Sigmoid colon (tissue), 7 donors: ENCODE data around the gene AUTS2. TPM values are rescaled to one million over a fixed set of nuclear protein-coding genes. Genes with fewer than 3 reads are reported as not detected.

ENCODE experiments used
- DNase-seq: peaks from one replicate; pipeline ENCODE4 v3.0.0-alpha.2; 2019
- H3K27ac ChIP-seq, 4 donors: fragments of 200-600 bp; sonication (generic); one replicate each; pipeline ENCODE4 v1.5.1; 2016 to 2019; ENCODE audit warnings: mild to moderate bottlenecking in 1 of 4
- H3K27me3 ChIP-seq, 3 donors: fragments of 200-600 bp; sonication (generic); one replicate each; pipeline ENCODE4 v1.5.1; 2019; ENCODE audit warnings: mild to moderate bottlenecking in 1 of 3
- H3K36me3 ChIP-seq, 4 donors: fragments of 200-600 bp; sonication (generic); one replicate each; pipeline ENCODE4 v1.5.1; 2016 to 2019
- H3K4me1 ChIP-seq, 4 donors: fragments of 200-600 bp; sonication (generic); one replicate each; pipeline ENCODE4 v1.5.1; 2017 to 2019
- H3K4me3 ChIP-seq, 4 donors: fragments of 200-600 bp; sonication (generic); one replicate each; pipeline ENCODE4 v1.5.1; 2017 to 2019; ENCODE audit warnings: mild to moderate bottlenecking in 2 of 4, moderate library complexity in 1 of 4
- H3K9me3 ChIP-seq, 4 donors: fragments of 200-600 bp in 3 of 4; sonication (generic) in 3 of 4; one replicate each; pipeline versions ENCODE4 v1.5.1 to v1.6.1; 2013 to 2019
- CTCF ChIP-seq, 4 experiments: fragments of 450-650 bp in 3 of 4; fragments of 200-600 bp in 1 of 4; IDR thresholded peaks; one replicate each; pipeline ENCODE4 v1.5.1; 2016 to 2019; ENCODE audit warnings: antibody characterized with exemption in 4 of 4, mild to moderate bottlenecking in 3 of 4, moderate library complexity in 2 of 4
- EP300 ChIP-seq, 4 donors: sonication (generic); formaldehyde crosslinking; IDR thresholded peaks; one replicate each; pipeline ENCODE4 v1.6.1; 2017; ENCODE audit warnings: antibody characterized with exemption in 4 of 4
- POLR2A ChIP-seq, 2 donors: fragments of 450-650 bp; IDR thresholded peaks; one replicate each; pipeline ENCODE4 v1.6.1; 2016; ENCODE audit warnings: antibody characterized with exemption in 2 of 2, mild to moderate bottlenecking in 2 of 2, moderate library complexity in 2 of 2
- POLR2AphosphoS5 ChIP-seq, 4 donors: sonication (generic); formaldehyde crosslinking; IDR thresholded peaks; one replicate each; pipeline ENCODE4 v1.6.1; 2017; ENCODE audit warnings: antibody characterized with exemption in 4 of 4
- WGBS, 2 donors: extraction: QIAGEN DNeasy Blood & Tissue Kit; methylation state at CpG; one replicate each; pipeline ENCODE4 v1.1.7; 2013; 5-methylcytosine and 5-hydroxymethylcytosine counted together
- intact Hi-C: fragments of 100-400 bp; cut with DNase I; formaldehyde crosslinking; loops from one replicate; pipeline ENCODE4 v1.15.1; 2023
- polyA plus RNA-seq, 3 donors: library from polyadenylated mRNA; stranded (reverse); fragments of 200-250 nt; gene quantifications; one replicate each; pipeline ENCODE4 v1.2.3, GENCODE V29; 2013
- total RNA-seq, 4 donors: library from RNA; depleted of rRNA; stranded (reverse); fragments of >200 nt; gene quantifications; one replicate each; pipeline ENCODE4 v1.1.0, GENCODE V29; 2016
- donor health status: healthy with polysubstance abuse.
- donor health status: Bipolar disorder and iron deficiency.
- donor health status: healthy.

The AUTS2 gene
- total and polyA plus RNA-seq, 7 donors: 3.6 to 55.7 (median 25.5) TPM

DNA sequence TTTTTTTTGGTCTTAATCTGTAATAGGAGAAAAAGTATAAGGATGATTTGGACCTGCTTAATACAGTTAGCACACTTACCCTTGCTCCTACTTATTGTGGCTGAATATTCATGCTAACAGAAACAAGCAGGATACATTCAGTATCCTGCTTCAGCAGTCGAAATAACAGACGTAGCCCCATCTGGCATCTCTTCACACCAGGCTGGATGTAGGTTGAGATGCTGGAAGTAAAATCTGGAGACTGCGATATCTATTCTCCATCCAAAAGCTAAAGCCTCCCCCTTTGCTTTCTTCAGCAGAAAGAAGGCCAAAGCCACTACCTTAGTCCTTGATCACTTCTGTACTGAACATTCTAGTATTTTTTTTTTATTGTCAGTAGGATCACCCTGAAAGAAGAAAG, 537.4 kb downstream of the AUTS2 start:
- Histone ChIP-seq H3K4me1 (peaks cover 0 to 6% (median 0%) of the 10 kb centered on the region in 4 donors), H3K36me3 (no peaks in the 10 kb centered on the region), H3K27ac (no peak overlapping the region), H3K27me3 (no peaks in the 10 kb centered on the region), H3K4me3 (no peak overlapping the region), H3K9me3 (no peaks in the 10 kb centered on the region)
- 89 to 96% methylated on average over 3 of the region's 3 CpGs for WGBS, 2 donors
- TF ChIP-seq CTCF (IDR thresholded peaks at IDR 0.05) (no peak), POLR2AphosphoS5 (IDR thresholded peaks at IDR 0.05) (no peak), EP300 (IDR thresholded peaks at IDR 0.05) (no peak), POLR2A (IDR thresholded peaks at IDR 0.05) (no peak)
- no peak for DNase-seq
- intact Hi-C loops: no loop called here

DNA sequence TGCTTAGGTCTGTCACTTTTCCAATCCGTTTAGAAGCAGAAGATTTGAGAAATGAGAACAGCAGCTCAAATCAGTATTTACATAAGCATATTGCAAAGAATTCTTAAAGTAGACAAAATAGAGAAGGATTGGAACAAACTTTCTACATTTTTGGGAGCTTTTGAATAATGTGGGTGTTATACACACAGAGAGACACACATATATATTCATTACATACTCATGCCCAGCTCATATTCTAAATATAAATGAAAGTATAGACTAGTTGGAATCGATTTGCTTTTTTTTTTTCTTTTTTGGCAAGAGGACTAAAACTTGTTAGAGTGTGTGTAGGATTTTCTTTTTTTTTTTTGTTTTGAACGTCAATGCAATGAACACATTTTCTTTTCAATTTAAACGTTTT, 538.9 kb downstream of the AUTS2 start:
- TF ChIP-seq POLR2A (IDR thresholded peaks at IDR 0.05) (no peak), EP300 (IDR thresholded peaks at IDR 0.05) (no peak), POLR2AphosphoS5 (IDR thresholded peaks at IDR 0.05) (no peak), CTCF (IDR thresholded peaks at IDR 0.05) (no peak)
- DNase-seq: no peak
- Histone ChIP-seq H3K4me3 (no peak overlapping the region), H3K27me3 (no peaks in the 10 kb centered on the region), H3K36me3 (no peaks in the 10 kb centered on the region), H3K9me3 (no peaks in the 10 kb centered on the region), H3K4me1 (peaks cover 0 to 6% (median 0%) of the 10 kb centered on the region in 4 donors), H3K27ac (no peak overlapping the region)
- WGBS, 2 donors: 43 to 70% methylated on average over 4 of the region's 4 CpGs
- intact Hi-C loops: no loop called here

- Histone ChIP-seq H3K27ac (no peak overlapping the region), H3K4me1 (peaks cover 0 to 18% (median 11%) of the 10 kb centered on the region in 4 donors), H3K27me3 (no peaks in the 10 kb centered on the region), H3K4me3 (no peak overlapping the region), H3K36me3 (no peaks in the 10 kb centered on the region), H3K9me3 (no peaks in the 10 kb centered on the region)
- intact Hi-C loops: no loop called here
- 79 to 85% methylated on average over 4 of the region's 4 CpGs for WGBS, 2 donors
- no peak for DNase-seq
- TF ChIP-seq EP300 (IDR thresholded peaks at IDR 0.05): no peak
- no peak for TF ChIP-seq CTCF (IDR thresholded peaks at IDR 0.05)
- no peak for TF ChIP-seq POLR2AphosphoS5 (IDR thresholded peaks at IDR 0.05)
- TF ChIP-seq POLR2A (IDR thresholded peaks at IDR 0.05): no peak
Measured at GRCh38 chr7:70142247-70142932, 544.1 kb downstream of the AUTS2 start.

- peaks cover 0 to 18% (median 11%) of the 10 kb centered on the region in 4 donors for H3K4me1 ChIP-seq
- no peaks in the 10 kb centered on the region for H3K36me3 ChIP-seq
- no peak overlapping the region for H3K27ac ChIP-seq
- no peak for DNase-seq
- H3K4me3 ChIP-seq: no peak overlapping the region
- intact Hi-C loops: no loop called here
- H3K9me3 ChIP-seq: no peaks in the 10 kb centered on the region
- TF ChIP-seq POLR2A (IDR thresholded peaks at IDR 0.05): no peak
- no peak for TF ChIP-seq EP300 (IDR thresholded peaks at IDR 0.05)
- TF ChIP-seq POLR2AphosphoS5 (IDR thresholded peaks at IDR 0.05): peak in 2 of 4 donors; percentile 15 to 23
- no peak for TF ChIP-seq CTCF (IDR thresholded peaks at IDR 0.05)
- H3K27me3 ChIP-seq: no peaks in the 10 kb centered on the region
- 32 to 65% methylated on average over 5 of the region's 5 CpGs for WGBS, 2 donors
Measured at GRCh38 chr7:70143075-70144044, 545.1 kb downstream of the AUTS2 start.
